ENCODE data around the gene PCBP1.
"Not testable (repeated sequence)": the region's sequence is repeated elsewhere in the genome, so short reads cannot be mapped to it uniquely, and the experiment has no call there.

Gene PCBP1

DNA sequence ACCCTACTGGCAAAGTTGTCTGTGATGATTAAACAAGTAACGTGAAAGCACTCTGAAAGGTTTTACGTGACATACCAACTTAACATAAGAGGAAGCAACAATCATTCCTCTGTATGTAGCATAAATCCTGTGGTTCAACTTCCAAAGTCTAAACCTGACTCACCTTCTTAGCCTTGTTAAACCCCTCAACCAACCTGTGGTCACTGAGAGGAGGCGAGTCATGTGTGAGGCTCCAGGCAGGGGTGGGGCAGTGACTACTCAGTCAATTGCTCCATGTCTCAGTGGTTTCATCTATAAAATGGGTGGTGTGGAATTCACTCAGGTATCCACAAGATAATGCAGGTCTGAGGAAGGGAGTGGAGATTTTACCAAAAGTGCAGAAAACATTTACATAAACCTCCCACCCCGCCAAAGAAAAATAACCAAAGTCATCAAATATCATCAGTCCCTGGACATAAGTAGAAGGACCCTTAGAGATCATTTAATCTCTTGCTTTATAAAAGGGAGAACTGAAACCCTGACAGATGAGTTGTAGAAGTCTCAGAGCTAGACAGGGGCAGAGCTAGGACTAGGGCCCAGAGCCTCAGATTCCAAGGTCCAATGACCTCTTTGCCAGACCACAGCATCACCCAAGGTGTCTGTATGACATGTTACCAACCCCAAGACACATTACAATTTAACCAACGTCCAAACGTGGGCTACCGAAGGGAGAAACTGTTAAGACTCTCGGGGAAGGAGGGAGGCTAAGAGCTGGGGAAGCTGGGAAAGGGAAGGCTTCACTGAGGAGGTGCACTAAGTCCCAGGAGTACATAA, 3.7 kb upstream of the PCBP1 start:
- DNase-seq: no peak

DNA sequence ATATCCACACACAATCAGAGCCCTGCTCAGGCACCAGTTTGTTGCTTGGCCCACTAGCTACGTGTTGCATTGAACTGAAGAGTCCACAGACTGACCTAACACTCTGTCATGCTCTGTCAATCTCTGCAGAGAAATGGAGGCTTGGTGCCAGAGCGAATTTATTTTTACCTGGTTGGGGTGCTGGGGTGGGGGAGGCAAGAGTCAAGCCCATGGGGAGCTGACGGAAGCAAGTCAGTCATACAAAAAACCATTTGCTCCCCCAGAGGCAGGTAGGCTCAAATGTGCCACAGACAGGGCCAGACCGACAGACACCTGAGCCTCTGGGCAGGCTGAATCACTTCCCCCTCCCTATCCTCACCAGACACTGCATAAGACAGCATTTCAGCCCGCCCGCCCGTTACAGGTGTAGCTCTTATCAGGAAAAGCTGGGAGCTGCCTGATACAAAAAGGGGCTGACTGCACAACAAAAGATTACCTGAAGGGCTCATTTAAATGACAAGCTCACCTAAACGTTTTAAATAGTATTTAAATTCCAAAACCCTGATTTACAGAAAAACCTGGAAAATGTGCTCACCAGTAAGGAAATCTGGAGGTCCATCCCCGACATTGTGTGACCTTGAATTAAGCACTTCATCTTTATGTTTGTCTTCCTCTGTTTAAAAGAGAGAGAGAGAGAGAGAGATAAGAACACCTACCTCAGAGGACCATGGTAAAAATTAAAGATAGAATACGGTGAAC, 2.1 kb upstream of the PCBP1 start:
- DNase-seq: no peak

DNA sequence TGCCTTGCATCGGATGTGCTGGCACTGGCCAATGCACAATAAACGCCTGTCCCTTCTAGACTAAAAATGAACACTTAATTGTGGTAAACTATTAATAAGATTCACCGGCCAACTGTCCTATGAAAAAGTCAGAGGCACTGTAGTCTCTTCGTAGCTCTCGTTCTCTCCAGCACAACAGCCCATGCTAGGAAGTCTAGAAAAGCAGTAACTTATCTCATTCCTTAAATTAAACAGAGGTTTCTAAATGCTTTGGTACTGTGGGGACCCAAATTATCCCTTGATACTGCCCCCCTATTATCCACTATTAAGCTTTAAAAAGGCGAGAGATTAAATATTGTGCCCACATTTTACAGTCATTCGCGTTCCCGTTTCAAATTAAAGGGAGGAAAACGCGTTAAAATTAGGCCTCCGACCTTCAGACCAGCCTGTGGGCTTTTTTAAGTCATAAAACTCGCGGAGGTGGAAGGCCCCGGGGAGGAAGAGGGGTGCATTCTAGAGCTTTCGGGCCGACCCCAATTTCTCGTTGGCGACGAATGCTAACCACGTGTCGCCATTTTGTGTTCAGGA, 1.5 kb upstream of the PCBP1 start:
- no peak for DNase-seq

DNA sequence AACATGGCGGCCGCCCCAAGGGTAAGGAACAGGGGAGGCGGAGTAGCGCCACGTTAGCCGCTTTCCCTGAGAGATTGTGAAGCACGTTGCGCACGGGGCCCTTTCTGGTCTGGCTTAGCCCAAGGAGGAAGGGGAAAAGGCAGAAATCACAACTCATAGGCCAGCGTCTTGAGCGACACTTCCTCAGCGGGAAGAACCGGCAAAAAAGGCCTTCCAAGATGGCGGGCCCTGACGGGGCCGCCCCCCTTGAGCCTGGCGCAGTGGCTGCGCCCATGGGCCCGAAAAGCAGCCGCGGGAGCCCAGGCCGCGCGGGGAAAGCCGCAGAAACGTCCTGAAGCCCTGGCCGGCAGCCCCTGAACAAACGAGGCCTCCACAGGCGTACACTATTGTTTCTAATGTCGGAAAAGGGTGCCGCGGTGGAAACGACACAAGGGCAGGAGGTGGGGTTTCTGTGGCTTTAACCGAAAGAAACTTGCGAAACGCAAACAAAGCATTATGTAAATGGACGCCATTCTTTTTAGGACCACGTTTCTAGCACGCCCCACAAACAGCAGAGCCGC, 919 bp upstream of the PCBP1 start:
- DNase-seq: peak; percentile 59

DNA sequence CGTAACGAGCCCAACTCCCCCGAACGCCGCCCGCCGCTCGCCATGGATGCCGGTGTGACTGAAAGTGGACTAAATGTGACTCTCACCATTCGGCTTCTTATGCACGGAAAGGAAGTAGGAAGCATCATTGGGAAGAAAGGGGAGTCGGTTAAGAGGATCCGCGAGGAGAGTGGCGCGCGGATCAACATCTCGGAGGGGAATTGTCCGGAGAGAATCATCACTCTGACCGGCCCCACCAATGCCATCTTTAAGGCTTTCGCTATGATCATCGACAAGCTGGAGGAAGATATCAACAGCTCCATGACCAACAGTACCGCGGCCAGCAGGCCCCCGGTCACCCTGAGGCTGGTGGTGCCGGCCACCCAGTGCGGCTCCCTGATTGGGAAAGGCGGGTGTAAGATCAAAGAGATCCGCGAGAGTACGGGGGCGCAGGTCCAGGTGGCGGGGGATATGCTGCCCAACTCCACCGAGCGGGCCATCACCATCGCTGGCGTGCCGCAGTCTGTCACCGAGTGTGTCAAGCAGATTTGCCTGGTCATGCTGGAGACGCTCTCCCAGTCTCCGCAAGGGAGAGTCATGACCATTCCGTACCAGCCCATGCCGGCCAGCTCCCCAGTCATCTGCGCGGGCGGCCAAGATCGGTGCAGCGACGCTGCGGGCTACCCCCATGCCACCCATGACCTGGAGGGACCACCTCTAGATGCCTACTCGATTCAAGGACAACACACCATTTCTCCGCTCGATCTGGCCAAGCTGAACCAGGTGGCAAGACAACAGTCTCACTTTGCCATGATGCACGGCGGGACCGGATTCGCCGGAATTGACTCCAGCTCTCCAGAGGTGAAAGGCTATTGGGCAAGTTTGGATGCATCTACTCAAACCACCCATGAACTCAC, 673 bp downstream of the PCBP1 start:
- peak; percentile 84 for DNase-seq

DNA sequence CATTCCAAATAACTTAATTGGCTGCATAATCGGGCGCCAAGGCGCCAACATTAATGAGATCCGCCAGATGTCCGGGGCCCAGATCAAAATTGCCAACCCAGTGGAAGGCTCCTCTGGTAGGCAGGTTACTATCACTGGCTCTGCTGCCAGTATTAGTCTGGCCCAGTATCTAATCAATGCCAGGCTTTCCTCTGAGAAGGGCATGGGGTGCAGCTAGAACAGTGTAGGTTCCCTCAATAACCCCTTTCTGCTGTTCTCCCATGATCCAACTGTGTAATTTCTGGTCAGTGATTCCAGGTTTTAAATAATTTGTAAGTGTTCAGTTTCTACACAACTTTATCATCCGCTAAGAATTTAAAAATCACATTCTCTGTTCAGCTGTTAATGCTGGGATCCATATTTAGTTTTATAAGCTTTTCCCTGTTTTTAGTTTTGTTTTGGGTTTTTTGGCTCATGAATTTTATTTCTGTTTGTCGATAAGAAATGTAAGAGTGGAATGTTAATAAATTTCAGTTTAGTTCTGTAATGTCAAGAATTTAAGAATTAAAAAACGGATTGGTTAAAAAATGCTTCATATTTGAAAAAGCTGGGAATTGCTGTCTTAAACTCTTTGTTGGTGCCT, 1.4 kb downstream of the PCBP1 start:
- DNase-seq: no peak

DNA sequence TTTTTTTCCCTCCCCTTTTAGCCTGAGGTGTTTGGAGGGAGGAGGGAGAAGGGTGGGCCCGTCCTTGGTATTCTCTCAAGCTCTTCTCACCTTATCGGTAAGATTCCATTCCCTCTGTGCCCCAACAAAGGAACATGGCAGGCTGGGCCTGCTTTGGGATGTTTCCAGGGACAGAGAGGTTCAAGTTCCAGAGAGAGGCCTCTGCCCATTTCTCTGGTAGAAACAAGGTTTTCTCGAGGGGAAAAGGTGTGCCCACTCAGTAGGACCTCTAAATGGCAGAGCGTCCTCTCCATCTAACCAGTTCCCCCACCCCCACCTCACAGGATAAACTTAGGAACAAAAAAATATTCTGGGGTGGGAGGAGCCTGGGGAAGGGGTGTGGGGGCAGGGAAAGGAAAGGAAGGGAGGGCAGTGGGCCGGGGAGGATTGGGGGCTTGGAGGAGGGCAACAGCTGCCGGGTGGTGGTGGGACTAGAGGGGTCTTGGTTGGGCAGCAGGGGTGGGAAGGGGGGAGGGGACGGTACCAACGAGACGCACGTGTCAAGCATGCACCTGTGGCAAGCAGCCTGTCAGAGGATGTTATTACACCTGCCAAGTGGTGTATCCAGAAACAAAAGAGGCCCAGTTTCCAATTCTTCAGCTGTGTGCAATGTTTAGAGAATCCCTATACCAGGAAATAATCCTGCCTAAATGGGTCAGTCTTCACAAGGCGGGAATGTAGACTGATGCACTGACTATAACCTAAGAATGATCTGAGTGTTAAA, 2.1 kb downstream of the PCBP1 start:
- no peak for DNase-seq

DNA sequence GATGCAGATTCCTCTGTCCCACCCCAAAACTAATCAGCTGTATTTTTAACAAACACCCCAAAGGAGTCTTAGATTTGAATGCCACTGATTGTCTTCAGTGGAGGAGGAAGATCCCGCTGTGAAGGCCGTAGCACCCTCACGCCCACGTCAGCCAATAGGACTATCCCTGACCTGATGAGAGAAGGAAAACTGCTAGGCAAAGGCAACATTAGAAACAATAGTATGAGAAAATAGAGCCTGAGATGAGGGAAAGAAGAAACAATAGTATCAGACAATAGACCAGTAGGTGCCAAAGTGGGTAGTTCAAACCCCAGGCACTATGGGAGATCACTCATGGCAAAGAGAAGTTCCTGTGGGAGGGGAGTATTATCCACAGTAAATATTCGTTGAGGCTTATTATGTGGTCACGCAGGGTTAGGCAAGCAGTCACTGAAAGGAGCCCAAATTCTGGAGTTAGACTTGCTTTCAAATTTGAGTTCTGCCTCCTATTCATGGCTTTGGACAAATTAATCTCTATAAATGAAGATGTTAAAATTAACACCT, 2.8 kb downstream of the PCBP1 start:
- no peak for DNase-seq

DNA sequence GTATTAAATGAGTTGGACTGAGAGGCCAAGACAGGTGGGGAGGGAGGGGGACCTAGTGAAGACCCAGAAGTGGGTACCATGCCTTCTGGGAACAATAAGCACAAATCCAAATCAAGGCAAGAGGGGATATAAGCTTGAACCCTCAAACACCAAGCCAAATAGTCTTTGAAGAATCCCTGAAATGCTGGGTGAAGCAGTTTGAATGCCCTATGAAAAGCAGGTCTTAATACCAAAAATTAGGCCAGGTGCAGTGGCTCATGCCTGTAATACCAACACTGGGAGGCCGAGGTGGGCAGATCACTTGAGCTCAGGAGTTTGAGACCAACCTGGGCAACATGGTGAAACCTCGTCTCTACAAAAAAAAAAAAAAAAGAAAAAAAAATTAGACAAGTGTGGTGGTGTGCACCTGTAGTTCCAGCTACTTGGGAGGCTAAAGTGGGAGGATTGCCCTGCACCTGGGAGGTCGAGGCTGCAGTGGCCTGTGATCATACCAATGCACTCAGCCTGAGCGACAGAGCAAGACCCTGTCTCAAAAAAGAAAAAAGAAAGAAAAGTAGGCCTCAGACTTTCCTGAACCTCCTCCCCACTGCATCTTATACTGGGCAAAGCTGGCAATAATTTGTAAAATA, 3.5 kb downstream of the PCBP1 start:
- DNase-seq: no peak

DNA sequence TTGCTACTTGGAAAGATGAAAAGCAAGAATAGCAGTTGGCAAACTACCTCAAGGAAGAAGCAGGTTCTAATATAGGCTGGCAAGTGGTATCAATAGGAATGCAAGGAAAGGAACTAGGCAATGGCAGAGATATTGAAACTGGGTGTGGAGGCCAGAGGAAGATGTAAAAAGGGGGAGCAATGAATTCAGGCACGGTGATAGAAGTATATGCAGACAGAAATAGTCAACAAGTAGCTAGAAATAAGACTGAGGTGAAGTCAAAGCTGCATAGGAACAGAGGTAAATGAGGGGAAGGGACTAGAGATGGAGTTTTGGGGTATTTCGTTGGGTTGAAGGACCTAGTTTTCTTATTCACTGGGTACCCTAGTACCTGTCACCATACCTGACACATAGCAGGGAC, 4.1 kb downstream of the PCBP1 start:
- no peak for DNase-seq

DNA sequence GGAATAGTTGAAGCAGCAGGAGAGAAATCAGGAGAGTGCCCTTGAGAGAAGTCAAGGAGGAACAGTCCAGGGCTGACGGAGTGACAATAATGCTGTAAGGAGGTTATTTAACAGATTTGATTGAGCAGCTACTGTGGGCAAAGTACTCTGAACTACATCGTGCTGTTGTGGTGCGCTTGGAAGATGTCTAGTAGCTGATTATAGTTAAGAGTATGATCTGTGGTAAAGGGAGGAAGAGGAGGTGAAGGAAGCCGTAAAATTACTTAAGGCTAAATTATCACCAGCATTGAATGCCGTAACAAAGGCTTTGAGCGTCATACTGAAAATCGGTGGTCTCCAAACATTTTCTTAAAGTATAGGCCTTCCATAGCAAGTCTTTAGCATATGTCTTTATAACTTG, 4.5 kb downstream of the PCBP1 start:
- no peak for DNase-seq

DNA sequence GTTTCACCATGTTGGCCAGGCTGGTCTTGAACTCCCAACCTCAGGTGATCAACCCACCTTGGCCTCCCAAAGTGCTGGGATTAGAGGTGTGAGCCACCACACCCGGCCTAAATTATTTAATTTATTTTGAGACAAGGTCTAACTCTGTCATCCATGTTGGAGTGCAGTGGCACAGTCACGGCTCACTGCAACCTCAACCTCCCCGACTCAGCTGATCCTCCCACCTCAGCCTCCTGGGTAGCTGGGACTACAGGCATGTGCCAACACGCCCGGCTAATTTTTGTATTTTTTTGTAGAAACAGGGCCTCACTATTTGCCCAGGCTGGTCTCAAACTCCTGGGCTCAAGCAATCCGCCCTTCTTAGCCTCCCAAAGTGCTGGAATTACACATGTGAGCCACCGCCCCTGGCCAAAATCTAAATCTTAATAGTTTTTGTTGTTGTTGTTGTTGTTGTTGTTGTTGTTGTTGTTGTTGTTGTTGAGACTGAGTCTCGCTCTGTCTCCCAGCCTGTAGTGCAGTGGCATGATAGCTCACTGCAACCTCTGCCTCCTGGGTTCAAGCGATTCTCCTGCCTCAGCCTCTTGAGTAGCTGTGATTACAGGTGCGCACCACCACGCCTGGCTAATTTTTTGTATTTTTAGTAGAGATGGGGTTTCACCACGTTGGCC, 5.4 kb downstream of the PCBP1 start:
- DNase-seq: not testable (repeated sequence)

DNA sequence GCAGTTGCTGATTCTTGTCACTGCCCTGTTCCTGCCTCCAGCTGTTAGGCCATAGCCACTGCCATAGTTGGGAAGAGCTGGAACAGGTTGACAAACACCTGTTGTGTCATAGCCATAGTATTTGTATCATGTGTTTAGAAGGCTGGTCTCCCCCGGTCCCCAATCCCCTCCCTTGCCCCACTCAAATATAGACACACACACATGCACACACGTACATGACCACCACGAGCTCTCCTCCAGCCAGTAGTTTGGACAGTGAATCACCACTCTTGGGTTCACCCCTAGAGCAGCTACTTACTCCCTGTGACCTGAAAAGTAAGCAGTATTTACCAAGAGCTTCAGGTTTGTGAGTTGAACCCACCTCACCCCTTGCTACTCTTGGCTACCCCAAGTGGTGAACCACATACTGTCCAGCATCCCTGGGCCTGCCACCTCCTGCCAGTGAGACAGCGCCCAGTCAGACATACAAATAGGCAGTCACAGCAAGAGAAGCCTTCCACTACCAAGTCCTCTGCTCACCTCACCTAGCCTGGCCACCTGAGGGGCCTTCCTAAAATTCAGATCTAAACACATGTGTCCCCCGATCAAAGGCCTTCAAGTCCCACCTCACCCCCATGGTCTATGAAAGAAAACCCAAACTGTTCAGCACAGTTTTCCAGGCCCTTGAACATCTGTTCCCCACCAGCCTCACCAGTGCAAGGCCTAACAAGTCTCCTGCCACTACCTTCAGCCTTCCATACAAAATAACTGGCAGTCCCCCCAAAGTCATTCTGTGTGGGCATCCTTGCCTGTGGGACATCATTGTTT, 7.1 kb downstream of the PCBP1 start:
- no peak for DNase-seq

DNA sequence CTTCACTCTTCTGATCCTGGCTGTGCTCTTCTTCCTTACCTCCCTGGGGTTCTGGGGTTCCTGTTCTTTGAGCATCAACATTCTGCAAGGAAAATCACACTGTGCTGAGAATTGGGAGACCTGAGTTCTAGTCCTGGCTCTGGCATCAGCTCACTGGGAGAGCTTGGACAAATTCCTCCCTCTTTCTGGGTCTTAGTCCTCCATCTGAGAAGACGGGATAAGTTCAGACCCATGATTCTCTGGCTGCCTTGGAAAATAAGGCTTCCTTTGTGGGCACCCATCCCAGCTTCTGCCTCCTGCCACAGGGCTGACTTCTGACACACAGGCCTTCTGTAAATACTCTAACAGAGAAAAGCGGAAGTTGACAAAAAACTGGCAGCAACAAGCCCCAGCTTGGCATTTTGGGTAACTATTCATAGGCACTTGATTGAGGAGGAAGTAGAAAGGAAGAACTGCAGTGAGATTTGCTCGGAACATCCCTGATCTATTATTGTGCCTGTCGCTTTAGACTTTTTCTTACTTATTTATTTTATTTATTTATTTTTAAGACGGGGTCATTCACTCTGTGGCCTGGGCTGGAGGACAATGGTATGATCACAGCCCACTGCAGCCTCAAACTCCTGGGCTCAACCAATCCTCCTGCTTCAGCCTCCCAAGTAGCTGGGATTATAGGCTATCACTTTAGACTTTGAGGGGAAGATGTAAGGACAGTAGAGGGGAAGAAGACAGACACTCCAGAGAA, 7.9 kb downstream of the PCBP1 start:
- no peak for DNase-seq

DNA sequence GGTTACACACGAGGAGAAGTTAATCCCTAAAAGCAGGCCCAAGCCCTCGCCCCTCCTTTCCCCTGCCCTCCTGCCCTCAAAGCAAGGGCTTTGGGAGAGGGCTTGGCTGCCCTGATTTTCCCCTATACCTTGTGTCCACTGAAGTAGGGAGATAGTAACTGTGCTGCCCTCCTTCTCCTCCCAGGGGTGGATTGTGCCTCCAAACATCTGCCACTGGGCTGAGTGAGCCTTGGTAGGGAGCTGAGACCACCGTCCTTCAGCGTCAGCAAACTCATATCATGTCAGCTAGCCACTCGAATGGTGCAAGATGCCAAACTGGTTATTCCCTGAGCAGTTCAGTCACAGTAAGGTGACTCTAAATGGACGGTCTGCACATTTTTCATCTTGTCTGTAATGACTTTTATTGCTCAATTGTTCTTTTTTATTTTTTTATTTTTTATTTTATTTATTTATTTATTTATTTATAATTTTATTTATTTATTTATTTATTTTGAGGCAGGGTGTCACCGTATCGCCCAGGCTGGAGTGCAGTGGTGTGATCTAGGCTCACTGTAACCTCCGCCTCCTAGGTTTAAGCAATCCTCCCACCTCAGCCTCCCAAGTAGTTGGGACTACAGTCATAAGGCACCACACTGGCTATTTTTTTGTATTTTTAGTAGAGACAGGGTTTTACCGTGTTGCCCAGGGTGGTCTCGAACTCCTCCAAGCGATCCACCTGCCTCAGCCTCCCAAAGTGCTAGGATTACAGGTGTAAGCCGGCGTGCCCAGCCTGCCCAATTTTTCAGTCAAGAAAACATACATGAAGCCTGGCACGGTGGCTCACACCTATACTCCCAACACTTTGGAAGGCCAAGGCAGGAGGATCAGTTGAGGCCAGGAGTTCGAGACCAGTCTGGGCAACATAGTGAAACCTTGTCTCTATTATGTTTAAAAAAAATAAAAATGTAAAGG, 8.7 kb downstream of the PCBP1 start:
- no peak for DNase-seq

DNA sequence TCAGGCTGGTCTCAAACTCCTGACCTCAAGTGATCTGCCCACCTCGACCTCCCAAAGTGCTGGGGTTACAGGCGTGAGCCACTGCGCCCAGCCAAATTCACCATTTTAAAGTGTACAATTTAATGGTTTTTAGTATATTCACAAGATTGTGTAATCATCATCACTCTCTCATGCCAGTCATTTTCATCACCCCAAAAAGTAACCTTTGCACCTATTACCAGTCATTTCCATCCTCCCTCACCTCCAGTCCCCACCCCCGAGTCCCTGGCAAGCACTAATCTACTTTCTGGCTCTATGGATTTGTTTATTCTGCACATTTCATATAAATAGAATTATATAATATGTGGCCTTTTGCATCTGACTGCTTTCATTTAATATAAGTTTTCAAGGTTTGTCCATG, 10.8 kb downstream of the PCBP1 start:
- no peak for DNase-seq

DNA sequence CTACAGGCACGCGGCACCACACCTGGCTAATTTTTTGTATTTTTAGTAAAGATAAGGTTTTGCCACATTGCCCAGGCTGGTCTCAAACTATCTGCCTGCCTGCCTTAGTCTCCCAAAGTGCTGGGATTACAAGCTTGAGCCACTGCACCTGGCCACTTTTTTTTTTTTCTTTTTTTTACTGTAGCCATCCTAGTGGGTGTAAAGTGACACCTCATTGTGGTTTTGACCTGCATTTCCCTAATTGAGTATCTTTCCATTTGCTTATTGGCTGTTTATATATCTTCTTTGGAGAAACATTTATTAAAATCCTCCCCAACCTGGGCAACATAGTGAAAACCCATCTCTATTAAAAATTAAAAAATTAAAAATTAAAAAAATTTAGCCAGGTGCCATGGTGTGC, 12.0 kb downstream of the PCBP1 start:
- DNase-seq: no peak
